Endothelial cell of umbilical vein (primary cell): Measurements from ENCODE around the gene SP2. TPM values are rescaled to one million over a fixed set of nuclear protein-coding genes. Genes with fewer than 3 reads are reported as not detected.

Experiments
- BruUV-seq: library from RNA; stranded (reverse); fragments of 400-500 nt; replicated peaks from 2 replicates; lab custom pipeline; 2021; lab: Mats Ljungman, UMichigan
- CTCF ChIA-PET: fragments of 300-600, 350-600 bp; sonication (Branson Sonifier 250); formaldehyde crosslinking; loops from one replicate; lab custom pipeline; 2021; ENCODE audit warnings: antibody characterized with exemption, inconsistent platforms; lab: Charles Lee
- POLR2A ChIA-PET: fragments of 300-600, 350-600 bp; sonication (Branson Sonifier 250); formaldehyde crosslinking; loops from one replicate; lab custom pipeline; 2021; ENCODE audit warnings: antibody characterized with exemption, inconsistent platforms; lab: Charles Lee
- DNase-seq: peaks from one replicate; pipeline ENCODE4 v3.0.0-alpha.2; 2011; ENCODE audit warnings: low read depth, low spot score
- FAIRE-seq: peaks from 2 replicates; lab custom pipeline; 2011; peaks lifted over from hg19 to GRCh38; lab: Jason Lieb, UNC
- H2AFZ ChIP-seq: 2 replicates; pipeline ENCODE4 v1.6.0; 2012; ENCODE audit warnings: low read depth, low read length, control low read depth, inconsistent platforms
- H3K27ac ChIP-seq: 2 replicates; pipeline ENCODE4 v1.5.1; 2011; ENCODE audit warnings: low read depth, mild to moderate bottlenecking, control low read depth, low read length, moderate library complexity; ENCODE audit not compliant: insufficient read depth
- H3K27me3 ChIP-seq, 2 experiments: 2 replicates each; pipeline versions ENCODE4 v1.6.0 to v1.6.1; 2011; ENCODE audit warnings: low read length in 2 of 2, mixed read lengths in 1 of 2; ENCODE audit not compliant: control insufficient read depth in 2 of 2, insufficient read depth in 2 of 2
- H3K36me3 ChIP-seq, 2 experiments: 2 replicates in 1 of 2; 3 replicates in 1 of 2; pipeline ENCODE4 v1.5.1; 2011; ENCODE audit warnings: low read length in 2 of 2, mild to moderate bottlenecking in 1 of 2, moderate library complexity in 1 of 2; ENCODE audit not compliant: control insufficient read depth in 2 of 2, insufficient read depth in 2 of 2; ENCODE audit errors: extremely low read depth in 1 of 2
- H3K4me1 ChIP-seq: 3 replicates; pipeline ENCODE4 v1.5.1; 2011; ENCODE audit warnings: mild to moderate bottlenecking, low read length; ENCODE audit not compliant: control insufficient read depth, insufficient read depth; ENCODE audit errors: extremely low read depth
- H3K4me2 ChIP-seq: 2 replicates; pipeline ENCODE4 v1.6.1; 2011; ENCODE audit warnings: low read length, control low read depth, mixed read lengths; ENCODE audit not compliant: insufficient read depth
- H3K4me3 ChIP-seq, 3 experiments: fragments of 200-600 bp in 1 of 3; sonication (generic), shearing (Covaris generic) in 1 of 3; replicated peaks in 1 of 3; 2 replicates each; pipeline ENCODE4 v1.5.1; 2011 to 2016; ENCODE audit warnings: control low read depth in 3 of 3, low read length in 3 of 3, mild to moderate bottlenecking in 2 of 3, inconsistent platforms in 1 of 3, low read depth in 1 of 3, moderate library complexity in 1 of 3; ENCODE audit not compliant: insufficient read depth in 1 of 3
- H3K79me2 ChIP-seq: 2 replicates; pipeline ENCODE4 v1.6.0; 2012; ENCODE audit warnings: low read length, inconsistent platforms; ENCODE audit not compliant: control insufficient read depth, insufficient read depth
- H3K9ac ChIP-seq: replicated peaks from 2 replicates; pipeline ENCODE3; 2011; ENCODE audit warnings: low read length, control low read depth; ENCODE audit not compliant: insufficient read depth; ENCODE audit errors: extremely low read depth
- H3K9me1 ChIP-seq: replicated peaks from 3 replicates; pipeline ENCODE4 v1.6.0; 2011; ENCODE audit warnings: mild to moderate bottlenecking, low read length; ENCODE audit not compliant: control insufficient read depth, insufficient read depth; ENCODE audit errors: extremely low read depth
- H3K9me3 ChIP-seq: replicated peaks from 2 replicates; pipeline ENCODE4 v1.5.1; 2012; ENCODE audit warnings: low read length, inconsistent platforms; ENCODE audit not compliant: control insufficient read depth, insufficient read depth
- H4K20me1 ChIP-seq: replicated peaks from 2 replicates; pipeline ENCODE3; 2011; ENCODE audit warnings: mild to moderate bottlenecking, low read length; ENCODE audit not compliant: control insufficient read depth, insufficient read depth; ENCODE audit errors: extremely low read depth
- CTCF ChIP-seq, 2 donors: IDR thresholded peaks; 1 replicate in 1 of 2; 2 replicates in 1 of 2; pipeline ENCODE4 v1.5.1; 2011; ENCODE audit warnings: low read length in 2 of 2, mild to moderate bottlenecking in 2 of 2, moderate library complexity in 2 of 2, control low read depth in 1 of 2, inconsistent platforms in 1 of 2, low read depth in 1 of 2; ENCODE audit not compliant: insufficient read depth in 1 of 2; ENCODE audit errors: extremely low read depth in 1 of 2
- EZH2 ChIP-seq: IDR thresholded peaks from 2 replicates; pipeline ENCODE4 v1.6.1; 2012; ENCODE audit warnings: borderline replicate concordance, low read depth, mild to moderate bottlenecking, moderate library complexity, low read length, inconsistent platforms; ENCODE audit not compliant: severe bottlenecking
- FOS ChIP-seq: IDR thresholded peaks from 2 replicates; pipeline ENCODE4 v1.6.1; 2011; ENCODE audit warnings: mild to moderate bottlenecking, low read length, moderate library complexity, borderline replicate concordance; ENCODE audit not compliant: insufficient read depth
- GATA2 ChIP-seq: IDR thresholded peaks from 2 replicates; pipeline ENCODE4 v1.7.0; 2011; ENCODE audit warnings: low read depth, mild to moderate bottlenecking, moderate library complexity, mixed read lengths, low read length; ENCODE audit not compliant: insufficient read length, insufficient read depth
- JUN ChIP-seq: IDR thresholded peaks from 2 replicates; pipeline ENCODE4 v1.6.1; 2011; ENCODE audit warnings: borderline replicate concordance, low read depth; ENCODE audit not compliant: insufficient read length, insufficient read depth
- MAX ChIP-seq: IDR thresholded peaks from 2 replicates; pipeline ENCODE4 v1.6.1; 2011; ENCODE audit not compliant: insufficient read depth, insufficient read length
- MYC ChIP-seq: IDR thresholded peaks from one replicate; pipeline ENCODE4 v1.6.1; 2011; ENCODE audit warnings: mild to moderate bottlenecking, low read depth, low read length
- POLR2A ChIP-seq: IDR thresholded peaks from 2 replicates; pipeline ENCODE4 v1.6.1; 2012; ENCODE audit warnings: low read depth, mild to moderate bottlenecking, control low read depth, low read length
- POLR2AphosphoS5 ChIP-seq: IDR thresholded peaks from 2 replicates; pipeline ENCODE4 v1.6.1; 2012; ENCODE audit warnings: low read depth, mild to moderate bottlenecking, control low read depth, low read length, moderate library complexity; ENCODE audit not compliant: insufficient read depth
- dilution Hi-C: fragments of 300-500 bp; cut with MboI; formaldehyde crosslinking; loops from one replicate; pipeline ENCODE4 v1.15.0; 2019; ENCODE audit warnings: low sequenced_read_pairs; ENCODE audit not compliant: extremely low pct_ligation_motif_present
- intact Hi-C: fragments of 100-400 bp; cut with micrococcal nuclease; formaldehyde crosslinking; loops from one replicate; pipeline ENCODE4 v1.10.0; 2022
- polyA plus RNA-seq, 4 experiments: library from polyadenylated mRNA; depleted of rRNA in 3 of 4; stranded (reverse) in 3 of 4; unstranded in 1 of 4; fragments of >200 nt; gene quantifications; 2 replicates each; pipeline versions ENCODE4 v1.2.1 to v1.2.3, GENCODE V29; 2011 to 2012; ENCODE audit warnings: missing spikeins in 1 of 4
- total RNA-seq: library from RNA; stranded (reverse); gene quantifications from 2 replicates; pipeline ENCODE4 v1.2.3, GENCODE V29; 2021

Gene SP2
- total and polyA plus RNA-seq, 2 donors (not counting 3 experiments of a cell fraction or from before 2014, with no cell fraction given): 11.2 to 18.6 TPM

- H3K4me2 ChIP-seq: no peak overlapping the region
- H3K79me2 ChIP-seq: no peaks in the 10 kb centered on the region
- dilution Hi-C loops: no loop called here
- H3K4me3 ChIP-seq: no peak overlapping the region
- TF ChIP-seq EZH2 (no peak), FOS (no peak), MYC (no peak), POLR2A (no peak)
- peaks cover 6% of the 10 kb centered on the region for H3K4me1 ChIP-seq
- FAIRE-seq (no peak), DNase-seq (no peak)
- H3K27me3 ChIP-seq: no peaks in the 10 kb centered on the region
- intact Hi-C loops: no loop called here
- no peak overlapping the region for H3K9ac ChIP-seq
- peaks cover 0 to 24% of the 10 kb centered on the region in 2 experiments for H3K36me3 ChIP-seq
- no peak overlapping the region for H3K27ac ChIP-seq
- no peak overlapping the region for H2AFZ ChIP-seq
- no TSS peak for BruUV-seq
- H3K9me1 ChIP-seq: no peaks in the 10 kb centered on the region
- POLR2A ChIA-PET: no interaction called here
- CTCF ChIA-PET: interaction anchor here (15.7 kb wide), 1 partner anchor 44 kb away, joined by 469 read pairs; no protein-coding TSS in a partner anchor
- no peaks in the 10 kb centered on the region for H3K9me3 ChIP-seq
- H4K20me1 ChIP-seq: no peaks in the 10 kb centered on the region
Measured at GRCh38 chr17:47973541-47973940, 77.5 kb downstream of the SP2 start.

GRCh38 chr17:47975189-47975822, 79.3 kb downstream of the SP2 start:
- no peak for TF ChIP-seq EZH2
- no peak for TF ChIP-seq CTCF (IDR thresholded peaks at IDR 0.05; ENCODE audit: extremely low read depth in 1 of 2, insufficient read depth in 1 of 2, low read depth in 1 of 2, low read length in 2 of 2)
- no peak for TF ChIP-seq FOS
- TF ChIP-seq POLR2A: no peak
- TF ChIP-seq MAX: no peak
- no peak for TF ChIP-seq MYC
- no peak for TF ChIP-seq POLR2AphosphoS5
- no peak for TF ChIP-seq JUN
- no peak for TF ChIP-seq GATA2
- Histone ChIP-seq H2AFZ (no peak overlapping the region), H3K4me1 (peaks cover 6% of the 10 kb centered on the region), H3K9me3 (no peaks in the 10 kb centered on the region), H3K36me3 (peaks cover 0 to 32% of the 10 kb centered on the region in 2 experiments), H3K79me2 (no peaks in the 10 kb centered on the region), H3K27ac (no peak overlapping the region), H4K20me1 (no peaks in the 10 kb centered on the region), H3K9me1 (no peaks in the 10 kb centered on the region), H3K9ac (no peak overlapping the region), H3K27me3 (no peaks in the 10 kb centered on the region), H3K4me2 (no peak overlapping the region), H3K4me3 (no peak overlapping the region)
- DNase-seq: no peak
- BruUV-seq: no TSS peak
- CTCF ChIA-PET: interaction anchor here (15.7 kb wide), 1 partner anchor 42 kb away, joined by 469 read pairs; no protein-coding TSS in a partner anchor
- dilution Hi-C loops (no loop called here), intact Hi-C loops (no loop called here)
- FAIRE-seq: no peak
- POLR2A ChIA-PET: interaction anchor here (0.5 kb wide), 1 partner anchor 1368 kb away, joined by 4 read pairs; no protein-coding TSS in a partner anchor
